ENCODE data around the gene ZBTB16. TPM values are rescaled to one million over a fixed set of nuclear protein-coding genes. Genes with fewer than 3 reads are reported as not detected.
A peak's percentile ranks its signal among the peaks of the same experiment; 100 is the strongest.

The ZBTB16 gene
- total RNA-seq, 1 experiment from 2014 or later, result 70.4 TPM

DNA sequence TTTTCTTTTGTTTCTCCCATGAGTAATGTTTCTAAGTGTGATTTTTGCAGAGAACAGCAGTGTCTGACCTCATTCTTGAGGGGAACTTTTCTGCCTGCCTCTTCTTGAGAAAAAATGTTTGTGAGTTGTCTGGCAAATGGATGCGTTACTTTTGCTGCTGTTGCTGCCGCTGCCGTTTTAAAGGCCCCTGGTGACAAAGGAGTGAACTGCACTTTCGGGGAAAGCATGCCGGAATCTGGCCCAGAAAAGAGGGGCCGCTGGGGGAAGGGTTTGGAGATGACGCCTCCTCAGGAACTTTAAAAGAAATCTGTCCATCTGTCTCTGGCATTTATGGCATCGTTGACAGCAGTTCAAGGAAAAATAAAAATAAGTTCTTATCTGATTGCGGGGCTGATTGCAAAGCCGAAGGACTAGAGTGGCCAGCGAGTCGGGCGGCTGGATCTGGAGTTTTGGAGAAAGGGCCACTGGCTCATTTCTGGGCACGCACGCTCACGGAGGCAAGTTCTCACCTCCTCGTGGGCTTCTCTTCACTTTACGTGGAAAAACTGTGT, 16.5 kb downstream of the ZBTB16 start:
- no peaks in the 10 kb centered on the region for H3K27me3 Mint-ChIP-seq (ENCODE audit: insufficient read depth, unreplicated experiment)
- POLR2A ChIA-PET, result interaction anchor here (0.6 to 1.7 kb wide), 4 partner anchors 11 to 107 kb away, joined by 3 to 4 read pairs (median 3); no protein-coding TSS in a partner anchor
- no peaks in the 10 kb centered on the region for H3K9me3 Mint-ChIP-seq (ENCODE audit: unreplicated experiment)
- intact Hi-C loops (cut with micrococcal nuclease), result no loop called here
- BruUV-seq (replicated peaks), result no TSS peak
- CTCF ChIA-PET, result no interaction called here
- H3K4me3 Mint-ChIP-seq (ENCODE audit: unreplicated experiment), result peak overlapping the region; percentile 54
- peaks cover 100% of the 10 kb centered on the region for H3K36me3 Mint-ChIP-seq (ENCODE audit: insufficient read depth, unreplicated experiment)
- peaks cover 81% of the 10 kb centered on the region for H3K4me1 Mint-ChIP-seq (ENCODE audit: insufficient read depth, unreplicated experiment)
- no peak for DNase-seq (ENCODE audit: unreplicated experiment)
- no peak overlapping the region for H3K27ac Mint-ChIP-seq (ENCODE audit: low read depth, unreplicated experiment)
- TF ChIP-seq, protein P1, sequence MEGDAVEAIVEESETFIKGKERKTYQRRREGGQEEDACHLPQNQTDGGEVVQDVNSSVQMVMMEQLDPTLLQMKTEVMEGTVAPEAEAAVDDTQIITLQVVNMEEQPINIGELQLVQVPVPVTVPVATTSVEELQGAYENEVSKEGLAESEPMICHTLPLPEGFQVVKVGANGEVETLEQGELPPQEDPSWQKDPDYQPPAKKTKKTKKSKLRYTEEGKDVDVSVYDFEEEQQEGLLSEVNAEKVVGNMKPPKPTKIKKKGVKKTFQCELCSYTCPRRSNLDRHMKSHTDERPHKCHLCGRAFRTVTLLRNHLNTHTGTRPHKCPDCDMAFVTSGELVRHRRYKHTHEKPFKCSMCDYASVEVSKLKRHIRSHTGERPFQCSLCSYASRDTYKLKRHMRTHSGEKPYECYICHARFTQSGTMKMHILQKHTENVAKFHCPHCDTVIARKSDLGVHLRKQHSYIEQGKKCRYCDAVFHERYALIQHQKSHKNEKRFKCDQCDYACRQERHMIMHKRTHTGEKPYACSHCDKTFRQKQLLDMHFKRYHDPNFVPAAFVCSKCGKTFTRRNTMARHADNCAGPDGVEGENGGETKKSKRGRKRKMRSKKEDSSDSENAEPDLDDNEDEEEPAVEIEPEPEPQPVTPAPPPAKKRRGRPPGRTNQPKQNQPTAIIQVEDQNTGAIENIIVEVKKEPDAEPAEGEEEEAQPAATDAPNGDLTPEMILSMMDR (IDR thresholded peaks at IDR 0.05; ENCODE audit: unreplicated experiment), result no peak

DNA sequence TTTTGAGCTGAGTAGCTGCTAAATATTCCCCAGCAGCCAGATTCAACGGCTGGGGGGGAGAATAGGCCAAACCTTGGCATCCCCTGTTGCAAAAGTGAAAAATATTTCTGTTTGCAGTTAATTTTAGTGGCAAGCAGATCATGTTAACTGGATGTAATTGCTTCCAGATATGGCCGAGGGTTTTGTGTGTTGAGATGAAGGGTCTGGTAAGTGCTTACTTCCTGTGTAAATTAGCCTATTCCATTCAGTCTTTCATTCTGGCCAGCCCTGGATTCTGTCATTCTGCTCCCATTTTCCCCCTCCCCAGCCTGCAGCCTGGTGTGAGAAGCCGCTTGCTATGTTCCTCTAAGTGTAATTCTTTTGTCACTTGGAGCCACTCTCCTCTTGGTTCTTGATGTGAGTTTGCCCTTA, 17.4 kb downstream of the ZBTB16 start:
- intact Hi-C loops (cut with micrococcal nuclease), result no loop called here
- TF ChIP-seq, protein P1 (IDR thresholded peaks at IDR 0.05; ENCODE audit: unreplicated experiment), result no peak
- Mint-ChIP-seq H3K27ac (ENCODE audit: low read depth, unreplicated experiment) (peak overlapping the region; percentile 52), H3K4me3 (ENCODE audit: unreplicated experiment) (peak overlapping the region; percentile 67), H3K9me3 (ENCODE audit: unreplicated experiment) (no peaks in the 10 kb centered on the region), H3K4me1 (ENCODE audit: insufficient read depth, unreplicated experiment) (peaks cover 83% of the 10 kb centered on the region), H3K36me3 (ENCODE audit: insufficient read depth, unreplicated experiment) (peaks cover 100% of the 10 kb centered on the region), H3K27me3 (ENCODE audit: insufficient read depth, unreplicated experiment) (no peaks in the 10 kb centered on the region)
- CTCF ChIA-PET, result no interaction called here
- no peak for DNase-seq (ENCODE audit: unreplicated experiment)
- POLR2A ChIA-PET, result interaction anchor here (0.6 to 1.1 kb wide), 3 partner anchors 12 to 152 kb away, joined by 3 read pairs; no protein-coding TSS in a partner anchor
- no TSS peak for BruUV-seq (replicated peaks)

DNA sequence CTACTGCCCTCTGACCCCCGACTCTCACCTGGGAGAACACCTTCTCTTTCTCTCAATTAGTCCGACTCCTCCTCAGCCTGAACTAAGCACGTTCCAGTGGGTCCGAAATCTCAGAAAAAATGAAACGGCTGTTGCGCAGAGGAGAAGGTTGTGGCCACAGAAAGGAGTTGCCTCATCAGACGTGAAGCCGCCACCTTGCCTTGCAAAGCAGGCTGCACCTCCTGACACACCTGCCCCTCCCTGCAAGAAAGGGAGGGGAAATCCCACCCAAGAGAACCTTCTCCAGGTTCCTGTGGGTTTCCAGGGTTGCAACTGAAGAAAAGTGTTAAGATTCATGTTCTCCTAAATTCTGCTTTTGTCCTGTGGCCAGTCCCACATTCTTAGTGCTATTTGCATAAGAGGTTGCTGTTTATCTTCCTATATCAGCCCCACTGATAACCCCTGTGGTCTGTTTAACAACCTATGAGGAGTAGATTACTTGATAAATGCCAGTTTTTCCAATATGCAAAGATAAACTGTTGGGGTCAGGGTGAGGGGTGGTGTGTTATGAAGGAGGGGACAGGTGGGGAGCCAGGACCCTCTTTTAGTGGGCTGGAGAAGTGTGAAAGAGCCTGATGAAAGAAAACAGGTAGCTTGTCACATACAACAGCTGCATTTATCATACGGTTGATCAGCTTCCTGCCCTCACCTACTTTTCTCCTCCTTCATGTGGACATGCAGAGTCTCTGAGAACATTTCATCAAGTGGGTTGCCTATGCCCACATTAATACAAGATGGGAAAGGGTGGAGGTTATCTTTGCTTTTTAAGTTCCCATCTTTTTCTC, 18.2 kb downstream of the ZBTB16 start:
- intact Hi-C loops (cut with micrococcal nuclease), result no loop called here
- TF ChIP-seq, protein P1 (IDR thresholded peaks at IDR 0.05; ENCODE audit: unreplicated experiment), result no peak
- no TSS peak for BruUV-seq (replicated peaks)
- H3K4me1 Mint-ChIP-seq (ENCODE audit: insufficient read depth, unreplicated experiment), result peaks cover 84% of the 10 kb centered on the region
- H3K36me3 Mint-ChIP-seq (ENCODE audit: insufficient read depth, unreplicated experiment), result peaks cover 100% of the 10 kb centered on the region
- CTCF ChIA-PET, result interaction anchor here (0.7 to 1.3 kb wide), 3 partner anchors 30 to 104 kb away, joined by 3 to 4 read pairs (median 3); no protein-coding TSS in a partner anchor
- H3K4me3 Mint-ChIP-seq (ENCODE audit: unreplicated experiment), result peak overlapping the region; percentile 67
- H3K27me3 Mint-ChIP-seq (ENCODE audit: insufficient read depth, unreplicated experiment), result no peaks in the 10 kb centered on the region
- DNase-seq (ENCODE audit: unreplicated experiment), result no peak
- peak overlapping the region; percentile 52 for H3K27ac Mint-ChIP-seq (ENCODE audit: low read depth, unreplicated experiment)
- H3K9me3 Mint-ChIP-seq (ENCODE audit: unreplicated experiment), result no peaks in the 10 kb centered on the region
- POLR2A ChIA-PET, result interaction anchor here (0.5 to 4.2 kb wide), 9 partner anchors 11 to 185 kb away, joined by 3 to 13 read pairs (median 3); no protein-coding TSS in a partner anchor

DNA sequence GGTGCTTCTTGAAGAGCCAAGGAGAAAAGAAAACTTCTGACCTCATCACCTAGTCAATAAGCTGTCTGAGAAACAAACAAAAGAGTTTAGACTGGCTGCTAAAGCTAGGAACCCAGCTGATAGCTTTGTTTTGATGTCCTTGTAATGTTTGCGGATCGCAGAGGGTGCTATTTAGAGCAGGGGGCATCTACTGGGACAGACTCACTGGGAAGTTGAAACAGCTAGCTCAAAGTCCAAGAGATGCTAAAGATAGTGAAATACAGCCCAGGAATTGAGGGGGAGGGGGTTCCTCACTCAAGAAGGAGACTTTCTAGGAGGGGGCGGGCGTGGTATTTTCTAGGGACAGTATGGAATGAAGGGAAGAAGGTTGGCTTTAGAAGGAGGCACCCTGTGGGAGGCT, 18.9 kb downstream of the ZBTB16 start:
- Mint-ChIP-seq H3K36me3 (ENCODE audit: insufficient read depth, unreplicated experiment) (peaks cover 100% of the 10 kb centered on the region), H3K9me3 (ENCODE audit: unreplicated experiment) (no peaks in the 10 kb centered on the region), H3K4me1 (ENCODE audit: insufficient read depth, unreplicated experiment) (peaks cover 82% of the 10 kb centered on the region), H3K4me3 (ENCODE audit: unreplicated experiment) (peak overlapping the region; percentile 67), H3K27ac (ENCODE audit: low read depth, unreplicated experiment) (peak overlapping the region; percentile 52), H3K27me3 (ENCODE audit: insufficient read depth, unreplicated experiment) (no peaks in the 10 kb centered on the region)
- BruUV-seq (replicated peaks), result no TSS peak
- ChIA-PET CTCF (interaction anchor here (0.5 to 1.3 kb wide), 4 partner anchors 16 to 103 kb away, joined by 3 to 4 read pairs (median 3); no protein-coding TSS in a partner anchor), POLR2A (interaction anchor here (0.5 to 4.2 kb wide), 10 partner anchors 10 to 184 kb away, joined by 3 to 13 read pairs (median 3); no protein-coding TSS in a partner anchor)
- DNase-seq (ENCODE audit: unreplicated experiment), result no peak
- TF ChIP-seq, protein P1 (IDR thresholded peaks at IDR 0.05; ENCODE audit: unreplicated experiment), result no peak
- intact Hi-C loops (cut with micrococcal nuclease), result no loop called here
